Activated CD4-positive, alpha-beta T cell treated with anti-CD3 and anti-CD28 coated beads for 4 hours (primary cell): ENCODE measurements around the gene KIF21A.
"Not testable (repeated sequence)": the region's sequence is repeated elsewhere in the genome, so short reads cannot be mapped to it uniquely, and the experiment has no call there.

Experiments
- DNase-seq, 2 donors: peaks; one replicate each; pipeline ENCODE4 v3.0.0-alpha.2; 2020

KIF21A gene

DNA sequence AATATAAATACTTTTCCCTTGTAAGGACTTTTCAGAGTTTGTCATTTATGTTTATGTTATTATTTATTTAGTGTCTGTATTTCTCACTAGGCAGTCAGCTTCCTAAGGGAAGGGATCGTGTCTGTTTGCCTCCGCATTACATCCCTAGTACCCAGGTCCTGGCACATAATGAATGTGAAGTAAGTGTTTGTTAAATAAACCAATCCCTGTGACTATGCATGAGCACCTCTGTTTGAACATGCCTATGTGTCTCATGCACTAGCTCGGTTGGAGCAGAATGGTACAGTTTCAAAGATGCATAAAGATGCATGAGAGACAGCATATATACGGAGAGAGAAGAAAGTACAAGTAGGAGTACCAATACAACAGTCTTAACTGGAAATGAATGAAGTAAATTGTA lies 99.3 kb downstream of the KIF21A start:
- DNase-seq = no peak

DNA sequence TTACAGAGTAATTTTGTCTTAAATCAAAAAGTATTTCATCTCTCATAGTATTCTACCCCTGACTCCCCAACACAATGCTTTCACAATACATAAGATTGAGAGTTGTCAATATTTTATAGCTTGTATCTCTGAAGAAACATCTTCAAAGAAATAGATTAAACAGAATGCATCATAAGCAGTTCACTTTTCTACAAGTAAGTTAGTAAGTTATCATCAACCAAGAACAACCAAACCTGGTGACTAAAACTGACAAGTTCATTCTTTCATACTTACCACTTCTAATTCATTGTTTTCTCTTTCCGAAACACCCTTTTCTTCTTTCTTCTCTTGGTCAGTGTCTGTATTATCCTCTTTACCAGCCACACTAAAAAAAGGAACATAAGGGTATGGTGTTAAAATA lies 101.2 kb downstream of the KIF21A start:
- no peak for DNase-seq

DNA sequence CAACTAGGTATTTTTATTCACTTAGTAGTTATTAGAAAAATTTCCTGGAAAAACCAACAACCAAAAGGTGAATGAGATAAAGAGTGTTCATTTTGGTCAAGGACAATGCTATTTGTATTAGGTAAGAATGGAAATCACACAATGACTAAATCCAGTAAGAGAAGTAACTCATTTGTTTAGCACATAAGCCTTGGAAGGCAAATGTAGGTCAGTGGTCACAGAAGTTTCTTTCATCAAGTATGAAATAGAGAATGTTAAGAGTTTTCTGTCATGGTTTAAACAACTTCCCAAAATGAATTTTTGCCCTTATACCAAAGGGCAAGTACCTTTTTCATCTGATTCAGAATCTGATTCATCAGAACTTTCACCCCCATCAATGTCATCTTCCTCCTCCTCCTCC lies 101.7 kb downstream of the KIF21A start:
- DNase-seq = no peak

DNA sequence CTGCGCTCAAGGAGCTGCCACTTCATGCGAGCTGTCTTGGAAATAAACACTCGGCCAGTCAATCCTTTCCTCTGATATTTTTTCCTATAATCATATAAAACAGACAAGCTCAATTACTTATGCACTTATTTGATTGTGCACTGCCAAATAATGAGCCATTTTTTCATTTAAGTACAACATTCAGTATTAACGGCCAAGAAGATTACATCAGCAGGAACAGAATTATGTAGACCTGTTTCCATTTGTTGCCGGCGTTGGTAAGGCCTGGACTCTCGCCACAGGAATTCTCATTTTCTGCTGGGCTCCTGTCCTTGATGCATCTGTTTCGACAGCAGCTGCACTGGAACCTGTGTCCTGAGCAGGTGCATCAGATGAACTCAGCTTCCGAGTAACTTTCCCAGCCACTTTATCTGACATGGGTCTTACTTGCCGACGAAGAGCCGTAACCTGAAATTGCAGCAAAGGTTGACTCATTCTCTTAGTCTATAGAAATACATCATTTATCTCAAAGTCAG lies 110.2 kb downstream of the KIF21A start:
- no peak for DNase-seq

DNA sequence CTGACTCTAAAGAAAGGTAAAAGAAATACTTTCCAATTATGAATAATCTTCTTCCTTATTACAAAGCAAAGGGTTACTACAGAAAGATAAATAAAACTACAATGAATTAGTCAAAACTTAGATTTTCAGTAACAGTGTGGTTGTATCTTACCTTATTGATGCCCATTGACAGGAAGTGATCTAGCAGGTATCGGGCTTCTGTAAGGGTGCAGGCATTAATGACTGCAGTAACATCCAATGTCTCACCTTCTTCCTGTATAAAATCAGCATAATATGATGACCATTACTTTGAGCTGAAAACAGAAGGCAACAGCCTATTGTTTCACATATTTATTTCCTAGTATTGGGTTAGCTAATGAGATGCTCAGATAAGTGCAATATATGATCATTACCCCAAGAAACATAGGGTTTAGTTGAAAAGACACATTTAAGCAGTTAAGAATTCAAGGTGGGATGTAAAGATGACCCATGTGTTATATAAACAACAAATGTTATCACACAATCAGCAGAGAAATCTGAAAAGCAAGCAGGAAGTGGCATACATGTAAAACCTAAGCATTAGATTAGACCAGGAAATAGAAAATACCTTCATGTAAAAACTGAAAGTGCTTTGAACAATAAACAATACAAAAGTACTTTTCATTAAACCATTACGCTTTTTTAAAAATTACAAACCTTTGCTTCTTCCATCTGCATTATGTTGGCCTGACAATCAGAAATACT lies 111.2 kb downstream of the KIF21A start:
- no peak for DNase-seq

DNA sequence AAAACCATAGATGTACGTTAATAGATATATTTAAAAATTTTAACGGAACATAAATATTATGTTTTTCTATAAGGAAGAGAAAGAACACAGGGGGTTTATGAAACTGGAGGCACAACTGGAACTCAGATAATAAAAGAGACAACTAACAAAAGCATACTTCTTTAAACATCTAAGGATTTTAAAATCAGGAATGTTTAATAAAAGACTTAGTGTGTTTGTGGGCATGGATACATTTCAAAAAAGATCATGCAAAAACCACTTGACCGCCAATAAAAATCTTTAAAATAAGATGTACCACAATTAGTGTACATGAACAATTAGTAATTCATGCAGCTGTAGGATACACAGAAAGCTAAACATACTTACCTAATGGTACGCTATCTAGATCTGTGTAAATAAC lies 113.0 kb downstream of the KIF21A start:
- DNase-seq = no peak

DNA sequence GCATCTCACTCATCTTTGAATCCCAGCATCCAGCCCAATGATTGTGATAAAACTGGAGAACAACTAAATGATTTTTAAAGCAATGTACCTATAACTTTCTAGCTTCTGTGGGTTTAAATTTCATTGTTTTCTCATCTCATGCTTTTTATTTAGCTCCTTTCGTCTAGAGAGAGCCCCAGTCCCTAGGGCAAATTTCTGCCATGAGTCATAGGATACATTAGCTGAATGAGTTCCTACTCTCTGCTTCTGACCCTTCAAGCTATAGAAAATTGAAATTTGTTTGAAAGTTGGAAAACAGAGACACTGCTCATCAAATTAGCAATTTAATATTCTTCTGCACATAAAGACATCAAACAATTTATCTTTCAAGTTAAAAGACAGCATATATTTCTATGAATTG lies 113.9 kb downstream of the KIF21A start:
- DNase-seq = no peak

DNA sequence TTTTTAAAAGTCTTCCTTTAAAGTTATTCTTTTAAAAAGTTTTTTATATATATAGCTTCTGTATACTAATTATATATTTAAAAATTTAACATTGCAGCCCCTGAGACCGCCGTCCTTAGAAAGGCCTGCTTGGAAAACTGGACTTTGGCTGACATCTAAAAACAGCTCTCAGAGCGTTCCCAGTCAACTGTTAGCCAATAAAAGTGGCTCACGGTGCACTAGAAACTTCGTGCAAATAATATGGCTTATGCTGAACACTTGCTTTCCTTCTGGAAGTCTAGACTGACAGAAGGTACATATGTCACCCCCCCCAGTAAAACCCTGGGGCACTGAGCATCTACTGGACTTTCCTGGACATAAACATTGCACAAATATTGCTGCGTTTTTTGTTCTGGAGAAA lies 115.0 kb downstream of the KIF21A start:
- no peak for DNase-seq

DNA sequence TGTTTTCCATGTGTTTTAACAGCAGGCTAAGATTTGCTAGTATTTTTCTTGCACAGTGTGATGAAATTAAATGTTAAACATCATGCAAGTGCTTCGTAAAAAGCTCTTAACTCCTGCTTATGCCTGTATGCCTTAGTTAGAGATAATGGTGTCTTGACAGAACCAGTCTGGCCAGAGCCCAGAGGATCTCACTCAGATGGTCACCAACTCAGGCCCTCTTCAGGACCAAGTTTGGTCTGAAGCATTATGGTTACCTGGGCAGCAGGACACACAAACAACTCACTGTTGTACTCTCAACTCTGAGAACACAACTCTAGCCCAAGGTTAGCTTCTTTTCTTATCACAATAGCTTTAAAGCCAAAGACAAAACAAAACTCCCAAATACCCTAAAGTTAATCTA lies 115.4 kb downstream of the KIF21A start:
- no peak for DNase-seq

DNA sequence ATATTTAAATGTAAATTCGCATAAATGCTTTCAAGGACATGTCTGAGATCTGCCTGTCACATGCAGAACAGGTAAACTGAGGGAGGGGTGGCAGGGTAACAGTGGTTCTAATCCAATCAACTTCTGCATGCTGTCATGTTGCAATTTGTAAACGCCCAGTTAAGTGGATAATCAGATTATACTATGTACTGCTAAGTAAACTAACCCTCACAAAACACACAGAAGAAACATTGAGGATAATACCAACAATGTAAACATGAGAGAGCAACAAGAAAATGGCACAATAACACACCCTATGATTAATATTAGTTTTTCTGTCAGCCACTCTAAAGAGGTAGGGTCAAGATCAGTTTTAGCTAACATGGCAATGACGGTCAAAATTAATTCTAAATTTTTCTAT lies 123.7 kb downstream of the KIF21A start:
- no peak for DNase-seq

DNA sequence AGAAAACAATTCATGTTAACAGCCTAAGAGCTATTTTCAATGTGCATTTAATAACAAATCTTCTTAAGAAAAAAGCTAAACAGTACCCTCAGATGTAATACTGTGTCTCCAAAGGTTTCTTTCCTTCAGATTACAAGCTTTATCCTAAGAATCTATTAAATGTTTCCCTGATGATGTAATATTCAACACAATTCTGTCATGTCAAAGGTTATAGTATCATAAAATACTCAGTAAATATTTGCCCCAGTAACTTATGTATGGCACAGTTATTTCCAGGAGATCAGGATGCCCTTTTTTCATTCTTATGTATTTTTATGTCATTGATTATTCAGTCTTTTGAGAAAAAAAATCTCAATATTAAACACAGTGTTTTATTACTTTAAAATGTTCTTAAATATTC lies 128.4 kb downstream of the KIF21A start:
- no peak for DNase-seq

DNA sequence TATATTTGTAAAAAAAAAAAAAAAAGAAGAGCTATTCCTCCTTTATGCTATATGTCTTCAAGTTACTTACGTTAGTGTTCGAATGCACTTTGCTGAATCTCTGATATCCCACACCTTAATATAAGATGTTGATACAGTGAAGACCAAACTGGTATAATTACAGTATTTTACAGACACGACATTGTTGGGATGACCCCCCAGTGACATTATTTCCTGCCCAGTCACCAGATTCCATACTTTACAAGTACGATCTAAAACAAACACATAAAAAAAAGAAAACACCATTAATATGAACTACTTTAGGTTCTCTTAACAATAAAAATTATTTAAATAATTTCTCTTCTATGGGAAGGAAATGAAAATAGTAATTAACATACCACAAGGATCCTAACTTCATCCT lies 133.4 kb downstream of the KIF21A start:
- no peak for DNase-seq

DNA sequence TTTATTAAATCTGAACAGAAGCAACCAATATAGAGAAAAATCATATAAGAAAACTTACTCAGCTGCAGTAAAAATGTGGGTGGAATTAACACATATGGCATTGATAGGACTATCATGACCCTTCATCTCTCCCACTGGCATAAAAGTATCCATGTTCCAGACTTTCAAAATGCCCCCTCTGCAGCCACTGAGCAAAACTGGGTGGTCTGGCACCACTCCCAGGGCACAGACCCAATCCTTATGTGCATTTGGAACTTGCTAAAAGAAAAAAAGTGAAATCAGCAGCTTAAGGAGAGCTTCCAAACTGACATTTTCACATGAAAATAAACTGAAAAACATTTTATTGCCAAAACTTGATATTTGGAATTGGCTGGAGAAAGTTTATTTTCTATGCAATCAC lies 141.5 kb downstream of the KIF21A start:
- DNase-seq = no peak

DNA sequence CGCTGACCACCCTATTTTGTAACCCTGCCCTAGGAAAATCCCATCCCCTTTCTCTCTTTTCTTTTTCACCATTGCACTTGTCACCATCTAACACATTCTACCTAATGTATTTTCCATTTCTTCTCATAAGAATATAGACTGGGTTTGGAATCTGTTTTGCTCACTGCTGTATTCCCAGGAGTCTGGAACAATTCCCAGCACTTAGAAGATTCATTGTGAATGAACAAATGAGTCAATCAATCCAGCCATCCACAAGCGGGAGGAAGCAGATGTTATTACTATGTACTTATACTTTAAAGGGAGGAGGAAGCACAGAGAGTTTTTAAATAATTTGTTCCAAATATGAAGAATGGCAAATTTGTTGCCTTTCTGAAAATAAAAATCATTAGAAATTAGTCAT lies 142.1 kb downstream of the KIF21A start:
- no peak for DNase-seq

DNA sequence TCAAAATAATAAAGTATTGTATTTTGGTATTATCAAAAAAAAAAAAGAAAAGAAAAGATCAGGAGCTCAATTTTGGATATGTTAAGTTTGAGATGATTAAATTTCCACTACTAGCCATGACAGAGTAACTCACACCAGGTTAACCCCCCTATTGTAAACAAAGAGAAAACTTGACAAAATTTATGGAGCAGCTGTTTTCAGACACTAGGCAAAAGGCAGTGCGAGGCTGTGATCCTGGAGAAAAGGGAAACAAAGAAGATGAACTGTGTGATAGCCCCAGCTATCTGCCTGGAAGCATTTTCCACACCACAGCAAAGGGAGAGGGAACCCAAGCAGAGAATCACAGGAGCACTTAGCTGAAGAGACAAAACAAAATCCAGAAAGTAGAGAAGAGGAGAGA lies 145.0 kb downstream of the KIF21A start:
- DNase-seq = no peak

DNA sequence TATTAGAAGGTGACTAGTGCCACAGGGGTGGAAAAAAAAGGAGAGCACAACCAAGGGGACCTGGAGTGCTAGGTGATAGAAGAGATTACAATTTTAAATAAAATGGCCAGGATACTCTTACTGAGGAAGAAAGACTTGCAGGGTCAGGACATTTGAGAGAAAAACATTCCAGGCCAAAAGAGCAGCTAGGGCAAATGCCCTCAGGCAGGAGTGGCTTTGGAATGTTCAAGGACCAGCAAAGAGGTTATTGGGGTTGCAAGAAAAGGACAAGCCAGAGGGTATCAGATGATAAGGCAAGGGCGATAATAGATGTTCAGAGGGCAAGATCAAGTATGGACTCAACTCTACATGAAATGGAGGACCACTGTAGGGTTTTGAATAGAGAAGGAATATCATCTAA lies 146.4 kb downstream of the KIF21A start:
- no peak for DNase-seq

DNA sequence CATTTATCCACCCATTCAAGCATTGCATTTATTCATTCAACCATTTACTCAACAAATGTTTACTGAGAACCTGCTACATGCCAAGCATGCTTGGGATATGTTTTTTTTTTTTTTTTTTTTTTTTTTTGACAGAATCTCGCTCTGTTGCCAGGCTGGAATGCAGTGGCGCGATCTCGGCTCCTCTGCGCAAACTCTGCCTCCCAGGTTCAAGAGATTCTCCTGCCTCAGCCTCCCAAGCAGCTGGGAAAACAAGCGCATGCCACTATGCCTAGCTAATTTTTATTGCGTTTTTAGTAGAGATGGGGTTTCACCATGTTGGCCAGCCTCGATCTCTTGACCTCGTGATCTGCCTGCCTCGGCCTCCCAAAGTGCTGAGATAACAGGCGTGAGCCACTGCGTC lies 147.3 kb downstream of the KIF21A start:
- not testable (repeated sequence) for DNase-seq

DNA sequence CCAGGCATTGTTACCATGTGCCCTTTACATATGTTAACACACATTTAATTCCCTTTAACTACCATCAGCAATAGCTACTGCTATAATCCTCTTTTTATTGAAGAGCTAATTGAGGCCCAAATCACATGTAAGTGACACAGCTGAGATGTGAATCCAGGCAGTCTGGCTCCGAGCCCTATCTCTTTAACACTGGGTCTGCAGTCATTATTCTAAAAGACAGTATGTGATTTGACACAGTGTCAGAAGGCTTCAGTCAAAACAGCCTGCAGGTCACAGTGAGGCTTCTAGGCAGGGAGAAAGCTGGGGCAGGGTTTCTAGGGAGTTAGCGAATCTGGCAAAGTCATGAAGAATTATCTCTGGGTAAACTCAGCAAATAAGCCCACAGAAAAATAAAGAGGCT lies 148.2 kb downstream of the KIF21A start:
- DNase-seq = no peak

DNA sequence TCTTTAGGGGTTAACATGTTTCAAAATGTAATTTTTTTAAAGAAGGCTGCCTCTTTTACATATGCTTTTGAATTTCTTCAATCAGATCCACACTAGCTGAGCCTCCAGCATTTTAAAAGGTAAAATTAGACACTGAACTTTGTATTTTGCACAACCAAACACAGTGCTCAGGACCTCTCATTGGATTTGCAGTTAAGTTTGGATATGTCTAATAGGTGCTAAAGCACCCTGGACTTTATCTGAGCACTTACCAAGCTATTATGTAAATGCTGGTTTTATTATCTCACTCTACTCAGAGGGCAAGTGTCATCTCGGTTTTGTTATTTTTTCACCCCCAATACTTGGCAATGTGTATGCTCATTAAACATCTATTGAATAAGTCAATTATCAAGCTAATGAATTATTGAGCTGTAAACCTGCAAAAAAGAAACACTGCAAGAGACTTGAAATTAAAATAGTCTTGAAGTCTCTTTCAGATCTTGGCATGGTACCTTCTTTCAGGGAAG lies 150.7 kb downstream of the KIF21A start:
- DNase-seq = no peak

DNA sequence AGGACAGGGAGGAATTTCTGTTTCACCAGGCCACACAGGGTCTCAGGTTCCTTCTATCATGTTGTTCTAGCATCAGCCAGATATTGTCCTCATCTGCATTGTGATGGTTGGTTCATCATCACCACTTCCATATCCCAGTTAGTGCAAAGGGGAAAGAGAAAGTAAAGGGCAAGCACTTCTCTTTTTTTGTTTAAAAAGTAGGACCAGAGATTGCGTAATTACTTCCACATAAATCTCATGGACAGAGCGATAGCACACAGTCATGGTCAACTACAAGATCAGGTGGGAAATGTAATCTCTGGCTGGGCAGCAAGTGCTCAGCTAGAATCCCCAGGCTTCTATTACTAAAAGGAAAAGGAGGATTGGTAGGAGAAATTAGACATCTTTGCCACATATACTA lies 155.1 kb downstream of the KIF21A start:
- no peak for DNase-seq

DNA sequence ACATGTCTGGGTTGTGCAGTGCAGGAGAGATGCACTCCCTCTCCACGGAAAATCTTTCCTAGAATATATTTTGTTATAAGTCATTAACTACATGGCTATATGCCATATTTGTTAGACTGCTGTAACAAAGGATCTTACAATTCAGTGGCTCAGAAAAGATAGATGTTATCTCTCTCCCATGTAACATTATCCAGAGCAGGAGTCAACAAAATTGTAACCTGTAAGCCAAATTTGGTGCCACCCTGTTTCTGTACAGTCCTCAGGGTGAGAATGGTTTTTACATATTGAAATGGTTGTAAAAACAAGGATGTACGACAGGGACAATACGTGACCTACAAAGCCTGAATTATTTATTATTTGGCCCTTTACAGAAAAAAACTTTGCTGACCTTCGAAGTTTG lies 155.5 kb downstream of the KIF21A start:
- DNase-seq = no peak

DNA sequence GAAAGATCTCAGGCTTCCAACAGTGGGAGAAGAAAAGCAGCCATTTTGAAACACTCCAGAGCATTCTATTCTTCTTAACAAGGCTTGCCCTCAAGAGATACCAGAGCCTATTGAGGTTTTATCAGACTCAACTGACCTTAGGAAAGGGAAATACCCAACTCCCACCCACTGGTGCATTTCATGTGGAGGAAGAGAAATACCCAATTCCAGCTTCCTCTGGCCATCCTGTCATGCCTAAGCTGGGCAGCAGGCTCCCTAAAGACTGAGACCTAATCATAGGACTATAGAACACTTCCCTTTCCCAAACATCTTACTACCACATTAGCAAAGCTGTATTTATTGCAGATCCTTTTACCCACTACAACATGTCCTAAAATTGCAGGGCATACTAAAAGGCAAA lies 164.5 kb downstream of the KIF21A start:
- DNase-seq = no peak

DNA sequence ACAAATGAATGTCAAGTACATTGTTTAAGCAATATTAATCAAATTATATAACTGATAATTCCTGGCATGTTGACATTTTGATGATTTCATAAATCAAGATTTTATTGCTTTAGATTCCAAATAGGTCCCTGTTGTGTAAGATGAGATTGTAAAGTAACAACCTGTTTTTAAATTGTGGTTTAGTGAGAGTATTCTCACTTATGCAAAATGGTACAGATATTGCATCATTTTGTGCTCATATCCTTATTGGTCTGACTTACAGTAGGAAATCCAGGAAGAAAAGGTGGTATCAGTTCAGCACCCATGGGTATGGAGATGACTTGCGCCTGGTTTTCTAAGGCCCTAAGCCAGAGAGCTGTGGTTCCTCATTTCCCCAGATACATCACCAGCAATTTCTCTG lies 165.5 kb downstream of the KIF21A start:
- DNase-seq = no peak

DNA sequence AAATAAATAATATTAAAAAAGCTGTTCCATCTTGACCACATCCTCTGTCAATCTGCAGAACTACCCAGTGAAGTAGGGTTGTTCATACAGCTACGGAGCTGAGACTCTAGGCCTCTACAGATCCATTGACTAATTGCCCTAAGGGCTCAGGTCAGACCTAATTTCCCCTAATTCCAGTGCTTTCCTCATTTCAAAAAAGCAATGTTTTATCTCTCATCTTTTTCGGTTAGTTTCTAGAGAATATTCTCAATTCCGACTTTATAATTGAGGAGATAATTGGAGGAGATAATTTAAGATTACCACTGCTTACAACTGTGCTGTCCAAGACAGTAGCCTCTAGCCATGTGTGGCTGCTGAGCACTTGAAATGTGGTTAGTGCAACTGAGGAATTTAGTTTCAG lies 167.1 kb downstream of the KIF21A start:
- no peak for DNase-seq
